Endothelial cell of umbilical vein (primary cell): ENCODE measurements around the gene UBXN6.

Source experiments
- EZH2 ChIP-seq: IDR thresholded peaks from 2 replicates; pipeline ENCODE4 v1.6.1; 2012; ENCODE audit warnings: borderline replicate concordance, low read depth, mild to moderate bottlenecking, moderate library complexity, low read length, inconsistent platforms; ENCODE audit not compliant: severe bottlenecking
- FOS ChIP-seq: IDR thresholded peaks from 2 replicates; pipeline ENCODE4 v1.6.1; 2011; ENCODE audit warnings: mild to moderate bottlenecking, low read length, moderate library complexity, borderline replicate concordance; ENCODE audit not compliant: insufficient read depth
- JUN ChIP-seq: IDR thresholded peaks from 2 replicates; pipeline ENCODE4 v1.6.1; 2011; ENCODE audit warnings: borderline replicate concordance, low read depth; ENCODE audit not compliant: insufficient read length, insufficient read depth
- MYC ChIP-seq: IDR thresholded peaks from one replicate; pipeline ENCODE4 v1.6.1; 2011; ENCODE audit warnings: mild to moderate bottlenecking, low read depth, low read length
- TF ChIP-seq, protein P1 (sequence below), 2 donors: IDR thresholded peaks; 1 replicate in 1 of 2; 2 replicates in 1 of 2; pipeline ENCODE4 v1.5.1; 2011; ENCODE audit warnings: low read length in 2 of 2, mild to moderate bottlenecking in 2 of 2, moderate library complexity in 2 of 2, control low read depth in 1 of 2, inconsistent platforms in 1 of 2, low read depth in 1 of 2; ENCODE audit not compliant: insufficient read depth in 1 of 2; ENCODE audit errors: extremely low read depth in 1 of 2

DNA sequence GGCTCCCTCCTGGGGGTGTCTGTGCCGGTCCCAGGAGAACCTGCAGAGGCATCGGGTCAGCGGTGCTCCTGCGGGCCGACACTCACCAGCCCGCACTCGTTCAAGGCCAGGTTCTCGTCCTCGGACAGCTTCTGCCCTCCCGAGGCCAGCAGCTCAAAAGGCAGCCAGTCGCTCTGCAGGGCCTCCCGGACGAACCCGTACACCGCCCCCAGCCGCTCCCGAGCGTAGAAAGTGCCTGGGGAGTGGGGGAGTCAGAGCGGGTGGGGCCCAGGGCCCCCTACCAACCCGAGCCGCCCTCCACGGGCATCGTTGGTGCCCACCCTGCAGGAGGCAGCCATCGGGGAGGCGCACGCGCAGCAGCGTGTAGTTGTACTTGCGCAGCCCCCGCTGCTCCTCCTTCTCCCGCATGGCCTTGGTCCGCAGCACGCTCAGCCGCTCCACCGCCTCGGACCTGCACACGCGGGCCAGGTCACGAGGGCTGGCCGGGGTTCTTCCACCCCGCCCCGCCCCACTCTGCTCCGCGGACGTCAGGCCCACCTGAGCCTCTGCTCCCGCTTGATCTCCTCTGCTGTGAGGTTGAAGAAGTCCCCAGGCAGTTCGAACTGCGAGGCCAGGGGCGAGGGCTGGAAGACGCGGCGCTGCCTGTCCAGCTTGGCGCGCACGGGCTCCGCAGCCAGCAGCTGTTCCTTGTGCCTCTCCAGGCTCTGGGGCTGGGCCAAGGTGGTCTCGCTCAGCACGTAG lies 11.5 kb downstream of the UBXN6 start:
- TF ChIP-seq MYC = no peak
- TF ChIP-seq, protein P1, sequence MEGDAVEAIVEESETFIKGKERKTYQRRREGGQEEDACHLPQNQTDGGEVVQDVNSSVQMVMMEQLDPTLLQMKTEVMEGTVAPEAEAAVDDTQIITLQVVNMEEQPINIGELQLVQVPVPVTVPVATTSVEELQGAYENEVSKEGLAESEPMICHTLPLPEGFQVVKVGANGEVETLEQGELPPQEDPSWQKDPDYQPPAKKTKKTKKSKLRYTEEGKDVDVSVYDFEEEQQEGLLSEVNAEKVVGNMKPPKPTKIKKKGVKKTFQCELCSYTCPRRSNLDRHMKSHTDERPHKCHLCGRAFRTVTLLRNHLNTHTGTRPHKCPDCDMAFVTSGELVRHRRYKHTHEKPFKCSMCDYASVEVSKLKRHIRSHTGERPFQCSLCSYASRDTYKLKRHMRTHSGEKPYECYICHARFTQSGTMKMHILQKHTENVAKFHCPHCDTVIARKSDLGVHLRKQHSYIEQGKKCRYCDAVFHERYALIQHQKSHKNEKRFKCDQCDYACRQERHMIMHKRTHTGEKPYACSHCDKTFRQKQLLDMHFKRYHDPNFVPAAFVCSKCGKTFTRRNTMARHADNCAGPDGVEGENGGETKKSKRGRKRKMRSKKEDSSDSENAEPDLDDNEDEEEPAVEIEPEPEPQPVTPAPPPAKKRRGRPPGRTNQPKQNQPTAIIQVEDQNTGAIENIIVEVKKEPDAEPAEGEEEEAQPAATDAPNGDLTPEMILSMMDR (IDR thresholded peaks at IDR 0.05; ENCODE audit: extremely low read depth in 1 of 2, insufficient read depth in 1 of 2, low read depth in 1 of 2, low read length in 2 of 2) = no peak
- TF ChIP-seq EZH2 = no peak
- TF ChIP-seq JUN = no peak
- no peak for TF ChIP-seq FOS
